CD14-positive monocyte (primary cell): Measurements from ENCODE around the gene WDR20. TPM values are rescaled to one million over a fixed set of nuclear protein-coding genes. Genes with fewer than 3 reads are reported as not detected.

Experiments
- DNase-seq, 3 donors: peaks; one replicate each; pipeline ENCODE4 v3.0.0-alpha.2; 2011 to 2022
- H2AFZ ChIP-seq: 2 replicates; pipeline ENCODE4 v1.6.0; 2012; ENCODE audit warnings: mild to moderate bottlenecking, low read depth, low read length, inconsistent platforms; ENCODE audit not compliant: insufficient read depth, poor library complexity, severe bottlenecking
- H3K27ac ChIP-seq, 2 donors: 1 replicate in 1 of 2; 2 replicates in 1 of 2; pipeline ENCODE4 v1.5.1; 2012 to 2013; ENCODE audit warnings: low read length in 2 of 2, control low read depth in 1 of 2, inconsistent platforms in 1 of 2, low read depth in 1 of 2, mild to moderate bottlenecking in 1 of 2
- H3K27me3 ChIP-seq, 2 donors: one replicate each; pipeline versions ENCODE4 v1.6.0 to v1.6.1; 2011 to 2013; ENCODE audit warnings: low read length in 2 of 2; ENCODE audit not compliant: control insufficient read depth in 2 of 2, insufficient read depth in 2 of 2
- H3K36me3 ChIP-seq, 2 donors: replicated peaks in 1 of 2; 1 replicate in 1 of 2; 2 replicates in 1 of 2; pipeline versions ENCODE4 v1.5.1 to v1.6.1; 2012 to 2013; ENCODE audit warnings: low read length in 2 of 2, control low read depth in 1 of 2, inconsistent platforms in 1 of 2, mild to moderate bottlenecking in 1 of 2; ENCODE audit not compliant: insufficient read depth in 2 of 2, control insufficient read depth in 1 of 2
- H3K4me1 ChIP-seq, 2 donors: 1 replicate in 1 of 2; 2 replicates in 1 of 2; pipeline versions ENCODE4 v1.5.1 to v1.6.1; 2012 to 2013; ENCODE audit warnings: low read length in 2 of 2, control low read depth in 1 of 2, inconsistent platforms in 1 of 2, mild to moderate bottlenecking in 1 of 2, moderate library complexity in 1 of 2; ENCODE audit not compliant: insufficient read depth in 2 of 2, control insufficient read depth in 1 of 2
- H3K4me2 ChIP-seq: replicated peaks from 2 replicates; pipeline ENCODE3; 2012; ENCODE audit warnings: low read length, moderate library complexity, mild to moderate bottlenecking; ENCODE audit not compliant: poor library complexity, severe bottlenecking; ENCODE audit errors: extremely low read depth
- H3K4me3 ChIP-seq, 3 experiments: fragments of 200-600 bp in 1 of 3; sonication (generic) in 1 of 3; replicated peaks in 1 of 3; 1 replicate in 2 of 3; 2 replicates in 1 of 3; pipeline ENCODE4 v1.5.1; 2011 to 2013; ENCODE audit warnings: low read length in 3 of 3, mild to moderate bottlenecking in 3 of 3, control low read depth in 2 of 3, low read depth in 2 of 3, inconsistent platforms in 1 of 3, moderate library complexity in 1 of 3
- H3K79me2 ChIP-seq: 2 replicates; pipeline ENCODE4 v1.6.0; 2012; ENCODE audit warnings: mild to moderate bottlenecking, control low read depth, inconsistent platforms, low read length, moderate library complexity; ENCODE audit not compliant: insufficient read depth
- H3K9ac ChIP-seq: 2 replicates; pipeline ENCODE4 v1.6.0; 2017; ENCODE audit warnings: low read length, mild to moderate bottlenecking; ENCODE audit not compliant: insufficient read depth, poor library complexity, severe bottlenecking
- H3K9me3 ChIP-seq, 2 donors: replicated peaks in 1 of 2; 1 replicate in 1 of 2; 2 replicates in 1 of 2; pipeline versions ENCODE4 v1.5.1 to v1.6.1; 2012 to 2013; ENCODE audit warnings: low read length in 2 of 2, control low read depth in 1 of 2; ENCODE audit not compliant: control insufficient read depth in 1 of 2, insufficient read depth in 1 of 2
- H4K20me1 ChIP-seq: 2 replicates; pipeline ENCODE4 v1.6.0; 2012; ENCODE audit warnings: mild to moderate bottlenecking, low read length, control low read depth, moderate library complexity; ENCODE audit not compliant: insufficient read depth
- H3K27ac Mint-ChIP-seq, 7 donors: one replicate each; pipeline ENCODE4 v1.8.0; 2020; ENCODE audit warnings: mild to moderate bottlenecking in 7 of 7, mixed read lengths in 7 of 7, moderate library complexity in 6 of 7, inconsistent platforms in 2 of 7
- H3K27me3 Mint-ChIP-seq, 3 donors: one replicate each; pipeline ENCODE4 v1.8.0; 2021 to 2022; ENCODE audit warnings: low read depth in 3 of 3, mild to moderate bottlenecking in 3 of 3, mixed read lengths in 3 of 3, moderate library complexity in 3 of 3, inconsistent platforms in 1 of 3
- H3K36me3 Mint-ChIP-seq, 2 donors: one replicate each; pipeline ENCODE4 v1.8.0; 2020; ENCODE audit warnings: mixed read lengths in 2 of 2, inconsistent platforms in 1 of 2, mild to moderate bottlenecking in 1 of 2
- H3K4me1 Mint-ChIP-seq: one replicate; pipeline ENCODE4 v1.8.0; 2020; ENCODE audit warnings: mild to moderate bottlenecking, mixed read lengths
- H3K4me3 Mint-ChIP-seq, 2 donors: one replicate each; pipeline ENCODE4 v1.8.0; 2020; ENCODE audit warnings: mild to moderate bottlenecking in 2 of 2, mixed read lengths in 2 of 2, moderate library complexity in 1 of 2
- H3K9me3 Mint-ChIP-seq, 7 donors: one replicate each; pipeline ENCODE4 v1.8.0; 2020 to 2022; ENCODE audit warnings: mixed read lengths in 7 of 7, mild to moderate bottlenecking in 6 of 7, moderate library complexity in 6 of 7, inconsistent platforms in 2 of 7
- WGBS: methylation state at CpG from one replicate; pipeline ENCODE4 v1.1.5; 2013; ENCODE audit warnings: missing lambda C conversion rate; ENCODE audit not compliant: insufficient coverage; 5-methylcytosine and 5-hydroxymethylcytosine counted together
- intact Hi-C, 2 donors: fragments of 100-400 bp; cut with micrococcal nuclease; formaldehyde crosslinking; loops; one replicate each; pipeline versions ENCODE4 v1.15.0 to v1.15.1; 2023
- polyA plus RNA-seq, 3 donors: library from polyadenylated mRNA; depleted of rRNA in 1 of 3; unstranded in 2 of 3; stranded (reverse) in 1 of 3; fragments of 300-500 nt in 2 of 3; fragments of >200 nt in 1 of 3; fragmentation: Illumina TruSeq in 2 of 3; gene quantifications; 1 replicate in 2 of 3; 2 replicates in 1 of 3; pipeline ENCODE4 v1.2.3, GENCODE V29; 2012 to 2021
- TF ChIP-seq, protein P1 (sequence below): fragments of 200-600 bp; IDR thresholded peaks from one replicate; pipeline ENCODE4 v1.8.0; 2022; ENCODE audit warnings: antibody characterized with exemption, mild to moderate bottlenecking

WDR20 gene
- polyA plus RNA-seq, 3 donors, result 7.4 to 13.3 (median 9.0) TPM

DNA sequence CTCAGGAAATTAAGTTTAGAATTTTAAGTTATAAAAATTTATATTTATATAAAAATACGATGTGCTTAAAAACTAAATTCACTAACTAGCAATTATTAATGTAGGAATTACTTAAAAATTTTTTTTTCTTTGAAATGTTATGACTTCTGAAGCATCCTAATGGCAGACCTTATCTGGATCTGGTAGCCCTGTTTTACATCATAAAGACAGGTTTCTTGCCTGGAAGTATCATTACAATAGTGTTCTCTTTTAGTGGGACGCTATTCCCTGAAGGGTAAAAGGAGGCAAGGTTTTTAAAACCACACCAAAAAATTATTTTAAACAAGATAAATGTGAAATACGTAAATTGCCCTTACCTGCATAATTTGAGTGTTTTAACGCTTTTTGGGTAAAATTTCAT is 2.1 kb downstream of the WDR20 start:
- H4K20me1 ChIP-seq, result peaks cover 54% of the 10 kb centered on the region
- H3K27me3 ChIP-seq, result peaks cover 0 to 5% of the 10 kb centered on the region in 2 donors
- no peak overlapping the region for H3K27ac Mint-ChIP-seq
- intact Hi-C loops, result no loop called here
- peaks cover 4 to 17% (median 11%) of the 10 kb centered on the region in 3 donors for H3K27me3 Mint-ChIP-seq
- H3K9ac ChIP-seq, result no peak overlapping the region
- no peaks in the 10 kb centered on the region for H3K9me3 Mint-ChIP-seq
- H3K79me2 ChIP-seq, result peaks cover 71% of the 10 kb centered on the region
- H3K9me3 ChIP-seq, result no peaks in the 10 kb centered on the region
- H3K36me3 Mint-ChIP-seq, result peaks cover 15 to 27% of the 10 kb centered on the region in 2 donors
- H3K4me1 Mint-ChIP-seq, result peaks cover 19% of the 10 kb centered on the region
- H3K36me3 ChIP-seq, result peaks cover 0 to 12% of the 10 kb centered on the region in 2 donors
- H3K27ac ChIP-seq, result no peak overlapping the region
- H3K4me2 ChIP-seq, result no peak overlapping the region
- no peak overlapping the region for H3K4me3 Mint-ChIP-seq
- TF ChIP-seq, protein P1, sequence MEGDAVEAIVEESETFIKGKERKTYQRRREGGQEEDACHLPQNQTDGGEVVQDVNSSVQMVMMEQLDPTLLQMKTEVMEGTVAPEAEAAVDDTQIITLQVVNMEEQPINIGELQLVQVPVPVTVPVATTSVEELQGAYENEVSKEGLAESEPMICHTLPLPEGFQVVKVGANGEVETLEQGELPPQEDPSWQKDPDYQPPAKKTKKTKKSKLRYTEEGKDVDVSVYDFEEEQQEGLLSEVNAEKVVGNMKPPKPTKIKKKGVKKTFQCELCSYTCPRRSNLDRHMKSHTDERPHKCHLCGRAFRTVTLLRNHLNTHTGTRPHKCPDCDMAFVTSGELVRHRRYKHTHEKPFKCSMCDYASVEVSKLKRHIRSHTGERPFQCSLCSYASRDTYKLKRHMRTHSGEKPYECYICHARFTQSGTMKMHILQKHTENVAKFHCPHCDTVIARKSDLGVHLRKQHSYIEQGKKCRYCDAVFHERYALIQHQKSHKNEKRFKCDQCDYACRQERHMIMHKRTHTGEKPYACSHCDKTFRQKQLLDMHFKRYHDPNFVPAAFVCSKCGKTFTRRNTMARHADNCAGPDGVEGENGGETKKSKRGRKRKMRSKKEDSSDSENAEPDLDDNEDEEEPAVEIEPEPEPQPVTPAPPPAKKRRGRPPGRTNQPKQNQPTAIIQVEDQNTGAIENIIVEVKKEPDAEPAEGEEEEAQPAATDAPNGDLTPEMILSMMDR, result no peak
- H2AFZ ChIP-seq, result no peak overlapping the region
- no peak overlapping the region for H3K4me3 ChIP-seq
- DNase-seq, result no peak
- H3K4me1 ChIP-seq, result peaks cover 16 to 26% of the 10 kb centered on the region in 2 donors
- WGBS, result no CpG with 5 or more reads among the region's 4 CpGs

DNA sequence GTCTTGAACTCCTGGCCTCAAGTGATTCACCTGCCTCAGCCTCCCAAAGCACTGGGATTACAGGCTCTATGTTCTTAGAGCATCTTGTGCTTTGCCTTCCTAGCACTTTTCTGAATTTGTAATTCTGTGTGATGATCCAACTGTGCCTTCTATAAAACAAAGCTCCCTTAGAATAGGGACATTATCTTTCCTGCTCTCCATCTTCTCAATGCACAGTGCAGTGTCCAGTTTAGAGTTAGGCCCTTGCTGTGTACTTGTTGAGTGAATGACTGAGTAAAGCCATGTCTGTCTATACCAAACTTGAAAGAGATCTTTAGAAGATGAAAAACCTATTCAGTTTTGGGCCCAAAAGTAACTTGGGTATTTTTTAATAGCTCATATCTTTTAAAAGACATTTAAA is 5.2 kb downstream of the WDR20 start:
- no peak overlapping the region for H3K27ac ChIP-seq
- peaks cover 10 to 18% of the 10 kb centered on the region in 2 donors for H3K4me1 ChIP-seq
- peaks cover 19 to 39% of the 10 kb centered on the region in 2 donors for H3K36me3 Mint-ChIP-seq
- no peaks in the 10 kb centered on the region for H3K27me3 Mint-ChIP-seq
- TF ChIP-seq, protein P1, result no peak
- peaks cover 15% of the 10 kb centered on the region for H3K4me1 Mint-ChIP-seq
- H3K4me2 ChIP-seq, result no peak overlapping the region
- H3K9ac ChIP-seq, result no peak overlapping the region
- H3K27me3 ChIP-seq, result no peaks in the 10 kb centered on the region
- no peak overlapping the region for H3K4me3 Mint-ChIP-seq
- no peaks in the 10 kb centered on the region for H3K9me3 Mint-ChIP-seq
- peaks cover 0 to 12% of the 10 kb centered on the region in 2 donors for H3K36me3 ChIP-seq
- peaks cover 85% of the 10 kb centered on the region for H4K20me1 ChIP-seq
- no peak overlapping the region for H3K4me3 ChIP-seq
- no peak overlapping the region for H2AFZ ChIP-seq
- no peak for DNase-seq
- H3K27ac Mint-ChIP-seq, result no peak overlapping the region
- no peaks in the 10 kb centered on the region for H3K9me3 ChIP-seq
- intact Hi-C loops, result no loop called here
- H3K79me2 ChIP-seq, result peaks cover 99% of the 10 kb centered on the region
